ENCODE measurements around the gene ZMYND8.

Gene ZMYND8

DNA sequence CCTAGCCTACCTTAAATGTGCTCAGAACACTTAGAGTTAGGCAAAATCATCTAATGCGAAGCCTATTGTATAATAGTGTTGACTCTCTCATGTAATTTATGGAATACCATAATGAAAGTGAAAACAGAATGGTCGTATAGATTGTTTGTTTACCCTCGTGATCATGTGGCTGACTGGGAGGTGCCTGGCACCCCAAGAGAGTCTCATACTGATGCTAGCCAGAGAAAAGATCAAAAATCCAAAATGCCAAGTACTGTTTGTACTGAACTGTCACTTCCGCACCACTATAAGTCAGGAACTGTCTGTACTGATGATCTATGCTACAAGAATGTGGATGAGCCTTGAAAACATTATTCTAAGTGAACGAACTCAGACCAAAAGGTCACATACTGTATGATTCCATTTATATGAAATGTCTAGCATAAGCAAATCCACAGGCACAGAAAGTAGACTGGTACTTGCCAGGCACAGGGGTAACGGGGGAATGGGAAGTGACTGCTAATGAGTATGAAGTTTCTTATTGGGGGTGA lies 22.4 kb downstream of the ZMYND8 start:
- TF ChIP-seq, protein P1, sequence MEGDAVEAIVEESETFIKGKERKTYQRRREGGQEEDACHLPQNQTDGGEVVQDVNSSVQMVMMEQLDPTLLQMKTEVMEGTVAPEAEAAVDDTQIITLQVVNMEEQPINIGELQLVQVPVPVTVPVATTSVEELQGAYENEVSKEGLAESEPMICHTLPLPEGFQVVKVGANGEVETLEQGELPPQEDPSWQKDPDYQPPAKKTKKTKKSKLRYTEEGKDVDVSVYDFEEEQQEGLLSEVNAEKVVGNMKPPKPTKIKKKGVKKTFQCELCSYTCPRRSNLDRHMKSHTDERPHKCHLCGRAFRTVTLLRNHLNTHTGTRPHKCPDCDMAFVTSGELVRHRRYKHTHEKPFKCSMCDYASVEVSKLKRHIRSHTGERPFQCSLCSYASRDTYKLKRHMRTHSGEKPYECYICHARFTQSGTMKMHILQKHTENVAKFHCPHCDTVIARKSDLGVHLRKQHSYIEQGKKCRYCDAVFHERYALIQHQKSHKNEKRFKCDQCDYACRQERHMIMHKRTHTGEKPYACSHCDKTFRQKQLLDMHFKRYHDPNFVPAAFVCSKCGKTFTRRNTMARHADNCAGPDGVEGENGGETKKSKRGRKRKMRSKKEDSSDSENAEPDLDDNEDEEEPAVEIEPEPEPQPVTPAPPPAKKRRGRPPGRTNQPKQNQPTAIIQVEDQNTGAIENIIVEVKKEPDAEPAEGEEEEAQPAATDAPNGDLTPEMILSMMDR (IDR thresholded peaks at IDR 0.05; ENCODE audit: low read length, missing control alignments): no peak
- peak; percentile 97 for DNase-seq (ENCODE audit: low read depth)
- H3K4me3 ChIP-seq (replicated peaks; ENCODE audit: low read depth, low read length): peak overlapping the region; percentile 40

DNA sequence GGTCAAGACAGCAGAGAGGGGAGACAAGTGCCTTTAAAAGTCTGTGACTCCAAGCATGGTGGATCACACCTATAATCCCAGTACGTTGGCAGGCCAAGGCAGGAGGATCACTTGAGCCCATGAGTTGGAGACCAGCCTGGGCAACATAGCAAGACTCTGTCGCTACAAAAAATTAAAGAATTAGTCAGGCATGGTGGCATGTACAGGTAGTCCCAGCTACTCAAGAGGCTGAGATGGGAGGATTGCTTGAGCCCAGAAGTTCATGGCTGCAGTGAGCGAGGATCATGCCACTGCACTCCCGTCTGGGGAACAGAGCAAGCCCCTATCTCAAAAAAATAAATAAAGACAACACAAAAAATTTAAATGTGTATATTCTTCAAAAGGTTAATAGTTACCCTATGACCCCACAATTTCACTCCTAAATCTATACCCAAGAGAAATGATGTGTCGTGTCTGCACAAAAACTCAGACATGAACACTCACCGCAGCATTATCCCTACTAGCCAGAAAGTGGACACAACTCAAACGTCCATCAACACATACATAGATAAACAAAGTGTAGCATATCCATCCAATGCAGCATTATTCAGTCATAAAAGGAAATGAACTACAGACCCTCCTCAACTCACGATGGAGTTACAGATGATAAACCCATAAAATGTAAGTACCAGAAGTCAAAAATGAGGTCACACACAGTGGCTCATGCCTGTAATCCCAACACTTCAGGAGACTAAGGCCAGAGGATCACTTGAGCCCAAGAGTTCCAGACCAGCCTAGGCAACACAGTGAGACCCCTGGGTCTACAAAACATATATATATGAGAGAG lies 23.9 kb downstream of the ZMYND8 start:
- TF ChIP-seq, protein P1 (IDR thresholded peaks at IDR 0.05; ENCODE audit: low read length, missing control alignments): no peak
- H3K4me3 ChIP-seq (replicated peaks; ENCODE audit: low read depth, low read length): no peak overlapping the region
- no peak for DNase-seq (ENCODE audit: low read depth)

DNA sequence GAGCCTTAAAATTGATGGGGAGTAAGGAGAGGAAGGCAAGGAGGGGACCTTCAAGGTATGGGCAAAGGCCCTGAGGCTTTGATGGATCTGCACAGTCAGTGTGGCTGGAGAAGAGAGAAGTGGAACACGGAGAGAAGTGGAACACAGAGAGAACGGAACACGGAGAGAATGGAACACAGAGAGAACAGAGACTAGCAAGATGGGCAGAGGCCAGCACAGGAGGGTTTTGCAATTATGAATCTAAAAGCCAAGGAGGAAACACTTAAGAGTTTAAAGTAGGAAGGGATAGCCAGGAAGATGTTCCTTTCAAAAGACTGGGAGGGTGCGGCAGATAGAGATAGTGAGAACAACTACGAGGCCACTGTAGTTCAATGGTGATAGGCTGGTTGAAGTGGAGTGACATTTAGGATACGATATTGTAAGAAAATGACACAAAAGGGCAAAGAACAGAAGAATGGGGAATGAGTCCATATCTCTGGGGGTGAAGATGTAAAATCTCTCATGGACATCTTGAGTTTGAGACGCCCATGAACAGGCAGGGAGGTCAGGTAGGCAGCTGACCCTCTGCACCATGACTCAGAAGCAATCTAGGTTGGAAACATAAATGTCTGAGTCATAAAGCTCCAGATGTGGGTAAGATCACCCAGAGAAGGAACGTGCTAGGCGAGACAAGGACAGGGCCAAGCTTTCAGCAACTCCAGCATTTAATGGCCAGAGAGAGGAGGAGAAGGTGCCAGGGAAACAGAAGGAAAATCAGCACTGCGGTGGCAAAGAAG lies 25.4 kb downstream of the ZMYND8 start:
- TF ChIP-seq, protein P1 (IDR thresholded peaks at IDR 0.05; ENCODE audit: low read length, missing control alignments): no peak
- peak; percentile 80 for DNase-seq (ENCODE audit: low read depth)
- no peak overlapping the region for H3K4me3 ChIP-seq (replicated peaks; ENCODE audit: low read depth, low read length)

DNA sequence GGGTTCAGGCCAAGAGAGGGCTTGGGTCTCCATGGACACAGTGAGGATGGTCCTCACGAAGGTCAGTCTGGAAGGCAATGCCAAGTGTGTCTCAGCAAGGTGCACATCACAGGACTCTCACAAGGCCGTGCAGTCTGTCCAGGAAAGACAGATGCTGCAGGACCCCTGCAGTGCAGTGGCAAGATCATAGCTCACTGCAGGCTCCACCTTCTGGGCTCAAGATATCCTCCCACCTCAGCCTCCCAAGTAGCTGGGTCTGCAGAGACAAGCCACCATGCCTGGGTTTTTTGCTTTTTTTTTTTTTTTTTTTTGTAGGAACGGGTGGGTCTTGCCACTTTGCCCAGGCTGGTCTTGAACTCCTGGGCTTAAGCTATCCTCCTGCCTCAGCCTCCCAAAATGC lies 26.4 kb downstream of the ZMYND8 start:
- TF ChIP-seq, protein P1 (IDR thresholded peaks at IDR 0.05; ENCODE audit: low read length, missing control alignments): no peak
- DNase-seq (ENCODE audit: low read depth): no peak
- H3K4me3 ChIP-seq (replicated peaks; ENCODE audit: low read depth, low read length): no peak overlapping the region

DNA sequence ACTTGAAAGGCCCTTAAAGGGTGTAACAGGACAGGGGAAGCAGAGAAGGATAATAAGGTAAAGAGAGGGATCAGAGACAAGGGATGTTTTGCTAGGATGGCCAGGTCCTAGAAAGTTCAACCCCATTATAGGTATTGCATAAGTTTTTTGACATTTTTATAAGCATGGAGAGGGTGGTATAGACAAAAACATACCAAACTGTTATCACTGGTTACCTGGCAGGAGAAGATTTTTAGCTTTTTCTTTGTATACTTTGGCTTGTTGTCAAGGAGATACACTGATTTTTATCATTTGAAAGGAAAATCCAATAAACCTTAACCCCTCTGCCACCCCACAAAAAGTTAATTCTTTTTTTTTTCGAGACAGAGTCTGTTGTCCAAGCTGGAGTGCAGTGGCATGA lies 28.4 kb downstream of the ZMYND8 start:
- DNase-seq (ENCODE audit: low read depth): no peak
- TF ChIP-seq, protein P1 (IDR thresholded peaks at IDR 0.05; ENCODE audit: low read length, missing control alignments): no peak
- no peak overlapping the region for H3K4me3 ChIP-seq (replicated peaks; ENCODE audit: low read depth, low read length)

DNA sequence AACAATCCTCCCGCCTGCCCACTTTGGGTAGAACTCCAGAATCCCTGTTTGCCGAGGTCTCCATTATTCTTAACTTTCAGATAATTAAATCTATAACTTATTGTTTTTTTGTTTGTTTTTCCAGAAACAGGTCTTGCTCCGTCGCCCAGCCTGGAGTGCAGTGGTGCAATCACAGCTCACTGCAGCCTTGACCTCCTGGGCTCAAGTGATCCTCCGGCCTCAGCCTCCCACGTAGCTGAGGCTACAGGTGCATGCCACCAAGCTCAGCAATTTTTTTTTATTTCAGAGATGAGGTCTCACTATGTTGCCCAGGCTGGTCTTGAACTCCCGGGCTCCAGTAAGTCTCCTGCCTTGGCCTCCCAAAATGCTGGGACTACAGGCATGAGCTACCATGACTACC lies 28.8 kb downstream of the ZMYND8 start:
- no peak for DNase-seq (ENCODE audit: low read depth)
- TF ChIP-seq, protein P1 (IDR thresholded peaks at IDR 0.05; ENCODE audit: low read length, missing control alignments): no peak

More for the DNA sequence above, 28.8 kb downstream of the ZMYND8 start:
- no peak overlapping the region for H3K4me3 ChIP-seq (replicated peaks; ENCODE audit: low read depth, low read length)
